Psoas muscle (tissue), 8 donors: ENCODE results near the gene KCNB1. TPM values are rescaled to one million over a fixed set of nuclear protein-coding genes. Genes with fewer than 3 reads are reported as not detected.

ENCODE experiments used
- ATAC-seq, 4 donors: fragments of 200-7000 bp; cut with Tn5 transposase; one replicate each; pipeline ENCODE4 v1.9.1; 2020; ENCODE audit warnings: moderate library complexity in 3 of 4, mild to moderate bottlenecking in 2 of 4
- DNase-seq, 2 donors: peaks; one replicate each; pipeline ENCODE4 v3.0.0-alpha.2; 2020
- H3K27ac ChIP-seq: fragments of 200-600 bp; one replicate; pipeline ENCODE4 v1.8.0; 2022
- H3K27me3 ChIP-seq, 3 donors: fragments of 200-600 bp in 1 of 3; one replicate each; pipeline versions ENCODE4 v1.6.1 to v1.8.0; 2013 to 2022; ENCODE audit warnings: low read length in 2 of 3, mild to moderate bottlenecking in 2 of 3, moderate library complexity in 1 of 3; ENCODE audit not compliant: insufficient read depth in 3 of 3
- H3K36me3 ChIP-seq, 2 donors: fragments of 200-600 bp in 1 of 2; one replicate each; pipeline versions ENCODE4 v1.6.1 to v1.8.0; 2013 to 2022; ENCODE audit warnings: low read depth in 1 of 2, mild to moderate bottlenecking in 1 of 2, moderate library complexity in 1 of 2; ENCODE audit not compliant: insufficient read depth in 1 of 2
- H3K4me1 ChIP-seq: fragments of 200-600 bp; one replicate; pipeline ENCODE4 v1.8.0; 2022
- H3K4me3 ChIP-seq: fragments of 200-600 bp; one replicate; pipeline ENCODE4 v1.8.0; 2022; ENCODE audit warnings: mild to moderate bottlenecking
- H3K9me3 ChIP-seq: fragments of 200-600 bp; one replicate; pipeline ENCODE4 v1.8.0; 2022
- CTCF ChIP-seq: fragments of 200-600 bp; IDR thresholded peaks from one replicate; pipeline ENCODE4 v1.8.0; 2022; ENCODE audit warnings: antibody characterized with exemption
- WGBS, 3 donors: extraction: QIAGEN DNeasy Blood & Tissue Kit; methylation state at CpG; one replicate each; pipeline versions ENCODE4 v1.1.6 to v1.1.7; 2013; 5-methylcytosine and 5-hydroxymethylcytosine counted together
- intact Hi-C, 2 donors: fragments of 100-400 bp; cut with DNase I; formaldehyde crosslinking; loops; one replicate each; pipeline versions ENCODE4 v1.11.0 to v1.14.2; 2022
- polyA plus RNA-seq, 3 donors: library from polyadenylated mRNA; stranded (reverse); fragments of 200-250 nt; gene quantifications; one replicate each; pipeline ENCODE4 v1.2.3, GENCODE V29; 2013
- total RNA-seq, 4 donors: library from RNA; stranded (reverse); fragmentation: NEBNext Ultra II Directional in 2 of 4; extraction: Animal tissue kit (Norgen Biotek cat#: 25700) in 2 of 4; gene quantifications; one replicate each; pipeline versions ENCODE4 v1.2.1 to v1.2.4, GENCODE V29; 2021 to 2023
- donor health status: healthy with polysubstance abuse.
- donor health status: DM: no; HTN: no; CAD: no; lungs with moderate emphysema.
- donor health status: Bipolar disorder and iron deficiency.
- donor health status: healthy.
- donor health status: DM: yes; HTN: yes; CAD: no.
- donor health status: DM: no; HTN: no; CAD: no.
- donor health status: DM: no; HTN: no; CAD: no.
- donor health status: DM: yes; HTN: yes; CAD: no.

Gene KCNB1
- total and polyA plus RNA-seq, 7 donors, result 1.8 to 44.0 (median 5.3) TPM

- ATAC-seq, result peak in 1 of 4 donors; percentile 30
- intact Hi-C loops, result no loop called here
These were observed 158.7 kb downstream of the KCNB1 start for GRCh38 chr20:49323622-49324238.

GRCh38 chr20:49320460-49320859 lies 162.0 kb downstream of the KCNB1 start:
- DNase-seq (no peak), ATAC-seq (peak in 1 of 4 donors; percentile 26)
- no peaks in the 10 kb centered on the region for H3K9me3 ChIP-seq
- intact Hi-C loops, result no loop called here
- H3K36me3 ChIP-seq, result no peaks in the 10 kb centered on the region
- no peak for TF ChIP-seq CTCF
- WGBS, 3 donors, result 0 to 2% (median 0%) methylated on average over 1 of the region's 1 CpG
- H3K4me1 ChIP-seq, result peaks cover 4% of the 10 kb centered on the region
- peaks cover 0 to 72% (median 16%) of the 10 kb centered on the region in 3 donors for H3K27me3 ChIP-seq
- no peak overlapping the region for H3K27ac ChIP-seq
- no peak overlapping the region for H3K4me3 ChIP-seq

More at GRCh38 chr20:49323622-49324238, 158.7 kb downstream of the KCNB1 start:
- TF ChIP-seq CTCF, result no peak
- Histone ChIP-seq H3K27me3 (peaks cover 0 to 59% (median 7%) of the 10 kb centered on the region in 3 donors), H3K4me1 (no peaks in the 10 kb centered on the region), H3K27ac (no peak overlapping the region), H3K9me3 (no peaks in the 10 kb centered on the region), H3K36me3 (no peaks in the 10 kb centered on the region), H3K4me3 (no peak overlapping the region)
- 64 to 76% (median 70%) methylated on average over 9 of the region's 9 CpGs for WGBS, 3 donors
- DNase-seq, result no peak

- no peak for ATAC-seq
- Histone ChIP-seq H3K4me3 (peak overlapping the region; percentile 58), H3K9me3 (no peaks in the 10 kb centered on the region), H3K36me3 (no peaks in the 10 kb centered on the region), H3K27me3 (peaks cover 0 to 61% (median 16%) of the 10 kb centered on the region in 3 donors), H3K27ac (no peak overlapping the region), H3K4me1 (peaks cover 4% of the 10 kb centered on the region)
- TF ChIP-seq CTCF, result no peak
- WGBS, 3 donors, result 12 to 17% (median 12%) methylated on average over 25 of the region's 25 CpGs
- intact Hi-C loops, result no loop called here
- no peak for DNase-seq
These were observed 163.2 kb downstream of the KCNB1 start for GRCh38 chr20:49319208-49319809.

- no peaks in the 10 kb centered on the region for H3K9me3 ChIP-seq
- no peaks in the 10 kb centered on the region for H3K36me3 ChIP-seq
- peak overlapping the region; percentile 58 for H3K4me3 ChIP-seq
- peaks cover 0 to 61% (median 16%) of the 10 kb centered on the region in 3 donors for H3K27me3 ChIP-seq
- TF ChIP-seq CTCF, result no peak
- DNase-seq, result no peak
- 1% methylated on average over 63 to 70 of the region's 70 CpGs for WGBS, 3 donors
- ATAC-seq, result peak; percentile 21 to 55 (median 42)
- peaks cover 4% of the 10 kb centered on the region for H3K4me1 ChIP-seq
- intact Hi-C loops, result no loop called here
- no peak overlapping the region for H3K27ac ChIP-seq
These were observed 163.8 kb downstream of the KCNB1 start for GRCh38 chr20:49318430-49319207.
